ENCODE results near the gene NDUFS8. TPM values are rescaled to one million over a fixed set of nuclear protein-coding genes. Genes with fewer than 3 reads are reported as not detected.

The NDUFS8 gene
- total and polyA plus RNA-seq, 4 donors: 70.1 to 159 (median 84.3) TPM

DNA sequence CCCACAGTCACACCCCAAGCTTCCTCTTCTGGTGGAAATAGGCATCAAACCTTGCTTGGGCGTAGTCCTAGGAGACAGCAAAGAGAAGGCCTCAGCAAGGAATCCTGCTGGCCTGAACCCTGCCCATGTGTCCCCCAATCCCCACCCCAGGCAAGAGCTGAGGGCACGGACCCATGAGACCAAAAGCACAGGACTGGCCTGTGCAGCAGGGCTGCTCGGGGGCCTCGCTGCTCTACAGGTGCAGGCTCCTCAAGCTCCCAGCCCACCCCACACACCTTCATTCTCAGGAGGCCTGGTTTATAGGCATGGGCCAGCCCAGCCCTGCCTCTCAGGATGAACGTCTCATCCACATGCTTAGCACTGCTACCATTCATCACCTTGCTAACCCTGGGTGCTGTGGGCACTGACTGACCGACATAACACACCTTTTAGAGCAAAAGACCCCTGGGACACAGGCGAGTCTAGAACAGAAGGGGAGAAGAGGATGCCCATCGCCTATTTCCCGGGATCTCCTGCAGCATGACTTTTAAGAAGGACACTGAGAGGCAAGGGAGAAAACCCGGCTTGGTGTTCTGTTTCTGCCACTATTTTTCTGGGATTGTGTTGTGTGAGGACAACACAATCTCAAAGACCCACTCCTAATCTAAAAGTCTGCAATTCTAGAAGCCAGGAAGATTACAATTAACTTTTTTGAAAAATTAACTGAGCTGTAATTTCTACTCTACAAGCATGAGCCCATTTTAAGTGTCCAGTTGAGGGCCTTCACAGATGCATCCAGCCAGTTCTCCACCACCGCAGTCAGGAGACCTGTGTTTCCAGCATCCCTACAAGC, 23.7 kb downstream of the NDUFS8 start:
- H3K36me3 ChIP-seq (ENCODE audit: control insufficient read depth in 1 of 2, insufficient read depth in 2 of 2, low read length in 1 of 2): peaks cover 0 to 4% of the 10 kb centered on the region in 2 donors
- intact Hi-C loops (cut with DNase I): no loop called here
- H3K27me3 ChIP-seq (ENCODE audit: control insufficient read depth in 1 of 2, insufficient read depth in 2 of 2, low read length in 1 of 2): no peaks in the 10 kb centered on the region
- no peak for DNase-seq
- no peak for ATAC-seq (ENCODE audit: low FRiP score)
- H3K27ac ChIP-seq (ENCODE audit: low read depth in 1 of 2, low read length in 2 of 2): no peak overlapping the region
- no peak overlapping the region for H3K4me3 ChIP-seq (ENCODE audit: low read length in 2 of 2)
- WGBS, 2 donors: 84 to 87% methylated on average over 11 of the region's 11 CpGs
- H3K9me3 ChIP-seq (ENCODE audit: control insufficient read depth, low read length): no peaks in the 10 kb centered on the region
- no peaks in the 10 kb centered on the region for H3K4me1 ChIP-seq (ENCODE audit: control insufficient read depth in 1 of 2, insufficient read depth in 2 of 2, low read length in 2 of 2)

DNA sequence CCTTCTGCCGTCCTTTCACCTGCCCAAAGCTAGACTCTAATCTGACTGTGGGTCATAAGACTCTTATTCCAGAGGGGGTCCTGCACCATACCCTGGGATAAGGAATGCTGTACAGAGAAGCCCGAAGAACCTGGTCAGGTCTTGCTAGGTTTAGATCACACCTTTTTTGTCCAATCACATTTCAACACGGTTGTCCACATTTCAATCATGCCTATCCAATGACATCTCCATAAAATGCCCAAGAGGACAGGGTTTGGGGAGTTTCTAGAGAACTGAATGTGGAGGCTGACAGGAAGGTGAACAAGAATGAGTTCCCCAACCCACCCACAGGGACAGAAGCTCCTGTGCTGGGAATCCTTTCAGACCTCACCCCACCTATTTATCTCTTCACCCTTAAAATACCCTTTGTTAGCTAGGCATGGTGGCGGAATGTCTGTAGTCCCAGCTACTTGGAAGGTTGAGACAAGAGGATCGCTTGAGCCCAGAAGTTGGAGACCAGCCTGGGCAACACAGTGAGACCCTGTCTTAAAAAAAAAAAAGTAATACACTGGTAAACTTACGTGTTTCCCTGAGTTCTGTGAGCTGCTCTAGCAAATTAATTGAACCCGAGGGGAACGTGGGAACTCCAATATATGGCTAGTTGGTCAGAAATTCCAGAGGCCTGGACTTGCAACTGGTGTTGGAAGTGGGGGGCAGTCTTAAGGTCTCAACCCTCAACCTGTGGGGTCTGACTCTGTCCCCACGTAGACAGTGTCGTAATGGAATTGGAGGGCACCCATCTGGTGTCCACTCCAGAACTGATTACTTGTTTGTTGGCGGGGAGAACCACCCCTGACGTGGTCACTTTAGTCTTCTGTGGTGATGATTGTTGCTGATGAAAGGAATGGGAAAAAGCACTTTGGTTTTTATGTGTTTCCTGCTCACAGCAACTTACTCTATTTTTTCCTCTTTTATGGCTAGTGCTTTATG, 26.1 kb downstream of the NDUFS8 start:
- 90 to 91% methylated on average over 12 of the region's 12 CpGs for WGBS, 2 donors
- Histone ChIP-seq H3K27me3 (ENCODE audit: control insufficient read depth in 1 of 2, insufficient read depth in 2 of 2, low read length in 1 of 2) (no peaks in the 10 kb centered on the region), H3K4me1 (ENCODE audit: control insufficient read depth in 1 of 2, insufficient read depth in 2 of 2, low read length in 2 of 2) (no peaks in the 10 kb centered on the region), H3K27ac (ENCODE audit: low read depth in 1 of 2, low read length in 2 of 2) (no peak overlapping the region), H3K9me3 (ENCODE audit: control insufficient read depth, low read length) (no peaks in the 10 kb centered on the region), H3K36me3 (ENCODE audit: control insufficient read depth in 1 of 2, insufficient read depth in 2 of 2, low read length in 1 of 2) (peaks cover 0 to 4% of the 10 kb centered on the region in 2 donors), H3K4me3 (ENCODE audit: low read length in 2 of 2) (no peak overlapping the region)
- DNase-seq (no peak), ATAC-seq (ENCODE audit: low FRiP score) (no peak)
- intact Hi-C loops (cut with DNase I): no loop called here

DNA sequence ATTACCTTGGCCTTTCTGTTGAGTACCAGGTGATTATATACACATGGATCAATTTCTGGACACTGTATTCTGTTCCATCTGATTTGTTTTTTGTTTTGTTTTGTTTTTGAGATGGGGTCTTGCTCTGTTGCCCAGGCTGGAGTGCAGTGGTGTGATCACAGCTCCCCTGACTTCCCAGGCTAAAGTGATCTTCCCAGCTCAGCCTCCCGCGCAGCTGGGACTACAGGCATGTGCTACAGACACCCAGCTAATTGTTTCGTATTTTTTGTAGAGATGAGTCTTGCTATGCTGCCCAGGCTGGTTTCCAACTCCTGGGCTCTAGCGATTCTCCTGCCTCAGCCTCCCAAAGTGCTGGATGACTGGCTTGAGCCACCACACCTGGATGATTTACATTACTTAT, 27.3 kb downstream of the NDUFS8 start:
- intact Hi-C loops (cut with DNase I): no loop called here
- DNase-seq (no peak), ATAC-seq (ENCODE audit: low FRiP score) (no peak)
- 97 to 99% methylated on average over 4 of the region's 4 CpGs for WGBS, 2 donors
- Histone ChIP-seq H3K9me3 (ENCODE audit: control insufficient read depth, low read length) (no peaks in the 10 kb centered on the region), H3K27ac (ENCODE audit: low read depth in 1 of 2, low read length in 2 of 2) (no peak overlapping the region), H3K4me1 (ENCODE audit: control insufficient read depth in 1 of 2, insufficient read depth in 2 of 2, low read length in 2 of 2) (no peaks in the 10 kb centered on the region), H3K27me3 (ENCODE audit: control insufficient read depth in 1 of 2, insufficient read depth in 2 of 2, low read length in 1 of 2) (no peaks in the 10 kb centered on the region), H3K36me3 (ENCODE audit: control insufficient read depth in 1 of 2, insufficient read depth in 2 of 2, low read length in 1 of 2) (peaks cover 0 to 4% of the 10 kb centered on the region in 2 donors), H3K4me3 (ENCODE audit: low read length in 2 of 2) (no peak overlapping the region)

DNA sequence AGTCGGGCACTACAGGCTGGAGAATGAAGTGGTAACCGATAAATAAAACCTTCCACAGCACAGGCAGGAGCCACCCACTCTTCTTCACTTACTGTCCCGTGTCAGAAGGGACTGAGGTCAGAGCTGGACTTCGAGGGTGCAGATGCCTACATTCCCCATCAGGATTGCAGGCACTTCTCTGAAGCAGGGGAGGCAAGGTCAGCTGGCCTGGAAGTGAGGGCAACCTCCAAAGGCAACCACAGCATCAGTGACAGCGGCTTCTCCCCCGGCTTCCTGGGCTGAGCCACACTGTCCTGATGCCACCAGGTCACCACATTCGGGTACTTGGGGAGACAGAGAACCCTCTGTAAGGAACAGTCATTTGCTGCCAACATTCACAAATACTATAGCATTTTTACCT, 31.0 kb downstream of the NDUFS8 start:
- DNase-seq (no peak), ATAC-seq (ENCODE audit: low FRiP score) (no peak)
- WGBS, 2 donors: 95 to 96% methylated on average over 7 of the region's 7 CpGs
- peaks cover 0 to 2% of the 10 kb centered on the region in 2 donors for H3K36me3 ChIP-seq (ENCODE audit: control insufficient read depth in 1 of 2, insufficient read depth in 2 of 2, low read length in 1 of 2)
- intact Hi-C loops (cut with DNase I): no loop called here
- H3K27ac ChIP-seq (ENCODE audit: low read depth in 1 of 2, low read length in 2 of 2): no peak overlapping the region
- no peaks in the 10 kb centered on the region for H3K9me3 ChIP-seq (ENCODE audit: control insufficient read depth, low read length)
- no peaks in the 10 kb centered on the region for H3K27me3 ChIP-seq (ENCODE audit: control insufficient read depth in 1 of 2, insufficient read depth in 2 of 2, low read length in 1 of 2)
- no peak overlapping the region for H3K4me3 ChIP-seq (ENCODE audit: low read length in 2 of 2)
- H3K4me1 ChIP-seq (ENCODE audit: control insufficient read depth in 1 of 2, insufficient read depth in 2 of 2, low read length in 2 of 2): no peaks in the 10 kb centered on the region

DNA sequence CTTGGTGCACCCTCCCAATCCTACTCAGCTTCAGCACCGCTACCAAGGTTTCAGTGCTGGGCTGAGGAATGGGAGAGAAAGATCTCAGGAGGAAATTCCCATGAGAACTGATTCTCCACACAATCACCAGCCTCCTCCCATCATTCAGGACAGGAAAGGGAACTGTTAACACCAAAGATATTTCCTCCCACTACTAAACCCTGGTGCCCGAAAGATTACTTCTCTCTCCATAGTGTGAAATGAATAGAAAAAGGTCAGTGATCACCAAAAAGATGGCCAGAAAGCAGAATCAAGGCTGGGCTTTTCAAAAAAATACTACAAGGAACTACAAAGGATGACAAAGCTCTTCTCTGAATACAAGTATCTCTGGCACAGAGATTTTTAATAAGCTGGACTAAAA, 34.4 kb downstream of the NDUFS8 start:
- ATAC-seq (ENCODE audit: low FRiP score) (no peak), DNase-seq (no peak)
- Histone ChIP-seq H3K27me3 (ENCODE audit: control insufficient read depth in 1 of 2, insufficient read depth in 2 of 2, low read length in 1 of 2) (no peaks in the 10 kb centered on the region), H3K27ac (ENCODE audit: low read depth in 1 of 2, low read length in 2 of 2) (no peak overlapping the region), H3K36me3 (ENCODE audit: control insufficient read depth in 1 of 2, insufficient read depth in 2 of 2, low read length in 1 of 2) (peaks cover 0 to 5% of the 10 kb centered on the region in 2 donors), H3K4me3 (ENCODE audit: low read length in 2 of 2) (no peak overlapping the region), H3K9me3 (ENCODE audit: control insufficient read depth, low read length) (no peaks in the 10 kb centered on the region), H3K4me1 (ENCODE audit: control insufficient read depth in 1 of 2, insufficient read depth in 2 of 2, low read length in 2 of 2) (no peaks in the 10 kb centered on the region)
- intact Hi-C loops (cut with DNase I): no loop called here
- 90 to 94% methylated on average over 2 of the region's 2 CpGs for WGBS, 2 donors

DNA sequence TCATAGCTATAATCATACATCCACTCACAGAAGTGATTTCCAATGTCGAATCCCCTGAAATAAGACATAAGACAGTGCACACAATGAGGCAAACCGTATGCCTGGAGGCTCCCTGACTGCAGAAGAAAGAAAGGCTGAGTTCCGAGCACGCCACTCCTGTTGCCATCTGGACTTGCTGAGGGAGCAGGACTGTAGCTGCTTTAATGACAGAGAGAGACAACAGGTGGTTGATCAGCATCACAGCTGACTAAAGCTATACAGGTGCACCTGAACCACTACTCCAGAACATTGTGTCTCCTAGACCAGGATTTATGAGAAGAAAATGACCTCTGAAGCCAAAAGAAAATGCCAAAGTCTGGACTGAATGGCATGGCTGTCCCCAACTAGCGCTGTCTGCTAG, 35.4 kb downstream of the NDUFS8 start:
- Histone ChIP-seq H3K36me3 (ENCODE audit: control insufficient read depth in 1 of 2, insufficient read depth in 2 of 2, low read length in 1 of 2) (peaks cover 0 to 5% of the 10 kb centered on the region in 2 donors), H3K27ac (ENCODE audit: low read depth in 1 of 2, low read length in 2 of 2) (no peak overlapping the region), H3K4me1 (ENCODE audit: control insufficient read depth in 1 of 2, insufficient read depth in 2 of 2, low read length in 2 of 2) (no peaks in the 10 kb centered on the region), H3K4me3 (ENCODE audit: low read length in 2 of 2) (no peak overlapping the region), H3K9me3 (ENCODE audit: control insufficient read depth, low read length) (no peaks in the 10 kb centered on the region), H3K27me3 (ENCODE audit: control insufficient read depth in 1 of 2, insufficient read depth in 2 of 2, low read length in 1 of 2) (no peaks in the 10 kb centered on the region)
- no peak for DNase-seq
- ATAC-seq (ENCODE audit: low FRiP score): no peak
- 94% methylated on average over 5 of the region's 5 CpGs for WGBS, 2 donors
- intact Hi-C loops (cut with DNase I): no loop called here

DNA sequence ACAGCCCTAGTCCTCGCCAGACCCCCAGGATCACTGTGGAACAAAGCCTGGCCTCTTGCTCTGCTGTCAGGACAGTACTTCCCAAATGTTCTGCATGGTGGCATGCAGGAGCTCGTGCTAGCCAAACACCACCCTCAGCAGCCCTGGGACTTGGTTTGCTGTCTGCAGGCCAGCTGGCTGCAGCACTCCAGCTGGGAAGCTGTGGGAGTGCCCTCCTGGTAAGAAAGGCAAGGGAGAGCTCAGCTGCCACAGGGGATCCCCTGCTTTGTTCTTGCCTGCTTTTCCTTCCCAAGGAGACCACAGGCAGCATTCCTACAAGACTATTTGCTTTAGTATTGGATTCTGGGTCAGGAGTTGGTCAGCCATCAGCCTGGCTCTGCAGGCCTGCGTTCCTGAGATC, 36.3 kb downstream of the NDUFS8 start:
- intact Hi-C loops (cut with DNase I): no loop called here
- ATAC-seq (ENCODE audit: low FRiP score): no peak
- 58 to 71% methylated on average over 3 of the region's 3 CpGs for WGBS, 2 donors
- Histone ChIP-seq H3K9me3 (ENCODE audit: control insufficient read depth, low read length) (no peaks in the 10 kb centered on the region), H3K4me1 (ENCODE audit: control insufficient read depth in 1 of 2, insufficient read depth in 2 of 2, low read length in 2 of 2) (no peaks in the 10 kb centered on the region), H3K27ac (ENCODE audit: low read depth in 1 of 2, low read length in 2 of 2) (no peak overlapping the region), H3K27me3 (ENCODE audit: control insufficient read depth in 1 of 2, insufficient read depth in 2 of 2, low read length in 1 of 2) (no peaks in the 10 kb centered on the region), H3K4me3 (ENCODE audit: low read length in 2 of 2) (no peak overlapping the region), H3K36me3 (ENCODE audit: control insufficient read depth in 1 of 2, insufficient read depth in 2 of 2, low read length in 1 of 2) (peaks cover 0 to 3% of the 10 kb centered on the region in 2 donors)
- DNase-seq: no peak

DNA sequence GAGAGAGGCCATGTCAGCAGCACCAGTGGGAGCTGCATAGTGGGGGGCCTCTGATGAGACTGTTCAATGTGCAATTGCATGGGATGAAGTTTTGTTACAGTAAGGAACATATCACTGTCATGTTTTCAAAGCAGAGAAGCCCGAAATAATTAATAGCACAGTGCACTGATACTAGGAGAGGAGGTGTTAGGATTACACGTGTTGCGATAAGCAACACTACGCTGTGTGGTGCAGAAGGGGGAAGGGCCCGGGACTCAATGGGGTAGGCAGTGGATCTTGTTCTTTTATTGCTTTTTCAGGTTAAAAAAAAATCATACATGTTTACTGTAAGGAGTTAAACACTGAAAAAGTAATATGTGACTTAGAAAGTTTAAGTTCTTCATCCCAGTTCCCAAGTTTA, 37.5 kb downstream of the NDUFS8 start:
- WGBS, 2 donors: 96 to 98% methylated on average over 5 of the region's 5 CpGs
- Histone ChIP-seq H3K9me3 (ENCODE audit: control insufficient read depth, low read length) (no peaks in the 10 kb centered on the region), H3K4me3 (ENCODE audit: low read length in 2 of 2) (no peak overlapping the region), H3K27me3 (ENCODE audit: control insufficient read depth in 1 of 2, insufficient read depth in 2 of 2, low read length in 1 of 2) (no peaks in the 10 kb centered on the region), H3K36me3 (ENCODE audit: control insufficient read depth in 1 of 2, insufficient read depth in 2 of 2, low read length in 1 of 2) (peaks cover 0 to 3% of the 10 kb centered on the region in 2 donors), H3K27ac (ENCODE audit: low read depth in 1 of 2, low read length in 2 of 2) (no peak overlapping the region), H3K4me1 (ENCODE audit: control insufficient read depth in 1 of 2, insufficient read depth in 2 of 2, low read length in 2 of 2) (no peaks in the 10 kb centered on the region)
- intact Hi-C loops (cut with DNase I): no loop called here
- DNase-seq: no peak
- ATAC-seq (ENCODE audit: low FRiP score): no peak
